ENCODE measurements around the gene SMCO2.

GRCh38 chr12:27451036-27451825, 4.7 kb downstream of the SMCO2 start:
- TF ChIP-seq SMC3 (IDR thresholded peaks at IDR 0.05; ENCODE audit: low read depth, low read length) (no peak), POLR2A (IDR thresholded peaks at IDR 0.05; ENCODE audit: low read depth, low read length) (no peak), RAD21 (IDR thresholded peaks at IDR 0.05; ENCODE audit: low read length) (no peak), RCOR1 (IDR thresholded peaks at IDR 0.05; ENCODE audit: insufficient replicate concordance, low read length) (no peak)
- TF ChIP-seq, protein P1, sequence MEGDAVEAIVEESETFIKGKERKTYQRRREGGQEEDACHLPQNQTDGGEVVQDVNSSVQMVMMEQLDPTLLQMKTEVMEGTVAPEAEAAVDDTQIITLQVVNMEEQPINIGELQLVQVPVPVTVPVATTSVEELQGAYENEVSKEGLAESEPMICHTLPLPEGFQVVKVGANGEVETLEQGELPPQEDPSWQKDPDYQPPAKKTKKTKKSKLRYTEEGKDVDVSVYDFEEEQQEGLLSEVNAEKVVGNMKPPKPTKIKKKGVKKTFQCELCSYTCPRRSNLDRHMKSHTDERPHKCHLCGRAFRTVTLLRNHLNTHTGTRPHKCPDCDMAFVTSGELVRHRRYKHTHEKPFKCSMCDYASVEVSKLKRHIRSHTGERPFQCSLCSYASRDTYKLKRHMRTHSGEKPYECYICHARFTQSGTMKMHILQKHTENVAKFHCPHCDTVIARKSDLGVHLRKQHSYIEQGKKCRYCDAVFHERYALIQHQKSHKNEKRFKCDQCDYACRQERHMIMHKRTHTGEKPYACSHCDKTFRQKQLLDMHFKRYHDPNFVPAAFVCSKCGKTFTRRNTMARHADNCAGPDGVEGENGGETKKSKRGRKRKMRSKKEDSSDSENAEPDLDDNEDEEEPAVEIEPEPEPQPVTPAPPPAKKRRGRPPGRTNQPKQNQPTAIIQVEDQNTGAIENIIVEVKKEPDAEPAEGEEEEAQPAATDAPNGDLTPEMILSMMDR (conservative IDR thresholded peaks at IDR 0.05; ENCODE audit: low read depth, low read length): no peak
- TF ChIP-seq, protein P2, sequence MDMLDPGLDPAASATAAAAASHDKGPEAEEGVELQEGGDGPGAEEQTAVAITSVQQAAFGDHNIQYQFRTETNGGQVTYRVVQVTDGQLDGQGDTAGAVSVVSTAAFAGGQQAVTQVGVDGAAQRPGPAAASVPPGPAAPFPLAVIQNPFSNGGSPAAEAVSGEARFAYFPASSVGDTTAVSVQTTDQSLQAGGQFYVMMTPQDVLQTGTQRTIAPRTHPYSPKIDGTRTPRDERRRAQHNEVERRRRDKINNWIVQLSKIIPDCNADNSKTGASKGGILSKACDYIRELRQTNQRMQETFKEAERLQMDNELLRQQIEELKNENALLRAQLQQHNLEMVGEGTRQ (IDR thresholded peaks at IDR 0.05; ENCODE audit: low read depth, low read length): no peak
